HepG2 (cell line): Measurements from ENCODE around the gene ZBED5. TPM values are rescaled to one million over a fixed set of nuclear protein-coding genes. Genes with fewer than 3 reads are reported as not detected.
A peak's percentile ranks its signal among the peaks of the same experiment; 100 is the strongest.

Source experiments
- ATAC-seq: fragments of 200-7000 bp; cut with Tn5 transposase; 3 replicates; pipeline ENCODE4 v1.9.1; 2020; ENCODE audit warnings: mild to moderate bottlenecking, moderate library complexity
- BruUV-seq: library from RNA; stranded (reverse); fragments of 400-500 nt; replicated peaks from 2 replicates; lab custom pipeline; 2021; lab: Mats Ljungman, UMichigan
- CTCF ChIA-PET: fragments of 300-600 bp; formaldehyde crosslinking; extraction: SDS; loops from one replicate; lab custom pipeline; 2021; ENCODE audit warnings: low total read pairs, inconsistent platforms, low intra/inter-chr PET ratio; lab: Yijun Ruan, JAX
- POLR2A ChIA-PET: fragments of 350-600 bp; sonication (Branson Sonifier 250); formaldehyde crosslinking; loops from one replicate; lab custom pipeline; 2020; ENCODE audit warnings: antibody characterized with exemption, inconsistent platforms; lab: Yijun Ruan, JAX
- DNase-seq: peaks from one replicate; pipeline ENCODE4 v3.0.0-alpha.2; 2015; ENCODE audit warnings: low spot score
- FAIRE-seq: peaks from 3 replicates; lab custom pipeline; 2011; peaks lifted over from hg19 to GRCh38; lab: Jason Lieb, UNC
- H2AFZ ChIP-seq: one replicate; pipeline ENCODE4 v1.6.1; 2011; ENCODE audit warnings: low read length, inconsistent platforms
- H3K27ac ChIP-seq: fragments of 300-600 bp; 3 replicates; pipeline ENCODE4 v1.8.0; 2011; ENCODE audit warnings: mixed run types, mild to moderate bottlenecking, mixed read lengths, low read length, inconsistent platforms; ENCODE audit not compliant: insufficient read depth; ENCODE audit errors: extremely low read length
- H3K27me3 ChIP-seq, 2 experiments: fragments of 200-600 bp in 1 of 2; 2 replicates in 1 of 2; 3 replicates in 1 of 2; pipeline versions ENCODE4 v1.6.0 to v1.8.0; 2011; ENCODE audit warnings: low read length in 2 of 2, mild to moderate bottlenecking in 2 of 2, moderate library complexity in 2 of 2, inconsistent platforms in 1 of 2; ENCODE audit not compliant: insufficient read depth in 2 of 2, control insufficient read depth in 1 of 2
- H3K36me3 ChIP-seq, 2 experiments: fragments of 200-600 bp in 1 of 2; replicated peaks in 1 of 2; 2 replicates in 1 of 2; 3 replicates in 1 of 2; pipeline versions ENCODE4 v1.5.1 to v1.8.0; 2011; ENCODE audit warnings: low read length in 2 of 2, inconsistent platforms in 1 of 2; ENCODE audit not compliant: insufficient read depth in 2 of 2, control insufficient read depth in 1 of 2
- H3K4me1 ChIP-seq: 2 replicates; pipeline ENCODE4 v1.5.1; 2012; ENCODE audit warnings: low read length, inconsistent platforms; ENCODE audit not compliant: insufficient read depth
- H3K4me2 ChIP-seq: 2 replicates; pipeline ENCODE4 v1.6.0; 2011; ENCODE audit warnings: low read depth, low read length, inconsistent platforms
- H3K4me3 ChIP-seq, 3 experiments: fragments of 200-600 bp in 1 of 3; sonication (generic), shearing (Covaris generic) in 1 of 3; replicated peaks in 1 of 3; 2 replicates each; pipeline ENCODE4 v1.5.1; 2011 to 2016; ENCODE audit warnings: low read length in 3 of 3, inconsistent platforms in 2 of 3, low read depth in 2 of 3, mild to moderate bottlenecking in 2 of 3, control low read depth in 1 of 3, mixed read lengths in 1 of 3; ENCODE audit not compliant: insufficient read depth in 1 of 3
- H3K79me2 ChIP-seq: one replicate; pipeline ENCODE4 v1.6.1; 2011; ENCODE audit warnings: low read length, inconsistent platforms; ENCODE audit not compliant: insufficient read depth
- H3K9ac ChIP-seq: 2 replicates; pipeline ENCODE4 v1.6.0; 2011; ENCODE audit warnings: mild to moderate bottlenecking, low read depth, low read length, inconsistent platforms; ENCODE audit not compliant: insufficient read depth
- H3K9me3 ChIP-seq: 2 replicates; pipeline ENCODE4 v1.5.1; 2012; ENCODE audit warnings: mild to moderate bottlenecking, low read length
- H4K20me1 ChIP-seq: 2 replicates; pipeline ENCODE4 v1.6.0; 2011; ENCODE audit warnings: inconsistent platforms, mild to moderate bottlenecking, low read length, moderate library complexity; ENCODE audit not compliant: insufficient read depth
- AGO2 ChIP-seq: fragments of 200-400 bp; formaldehyde crosslinking; optimal IDR thresholded peaks from 2 replicates; pipeline ENCODE3; 2017; ENCODE audit warnings: mild to moderate bottlenecking, low read depth, low read length, moderate library complexity
- CEBPB ChIP-seq: IDR thresholded peaks from 2 replicates; pipeline ENCODE4 v1.6.1; 2011; ENCODE audit warnings: low read depth, low read length, improper control_type of control experiment, borderline replicate concordance
- CHD4 ChIP-seq: fragments of 200-600 bp; sonication (generic); IDR thresholded peaks from 2 replicates; pipeline ENCODE4 v1.7.0; 2017; ENCODE audit warnings: mild to moderate bottlenecking, low read length, borderline replicate concordance
- CREB1 ChIP-seq, 2 experiments: fragments of 450-650 bp in 1 of 2; IDR thresholded peaks; 2 replicates each; pipeline ENCODE4 v1.6.1; 2016 to 2017; ENCODE audit warnings: control low read depth in 1 of 2, mild to moderate bottlenecking in 1 of 2, missing compliant biosample characterization in 1 of 2, missing genetic modification characterization in 1 of 2
- FOXK1 ChIP-seq: sonication (generic); formaldehyde crosslinking; IDR thresholded peaks from 2 replicates; pipeline ENCODE4 v1.4.0; 2020; ENCODE audit warnings: low read depth, missing genetic modification reagents, borderline replicate concordance
- KDM3A ChIP-seq: IDR thresholded peaks from 2 replicates; pipeline ENCODE4 v1.6.1; 2018; ENCODE audit warnings: low read depth, missing compliant biosample characterization
- MAFF ChIP-seq: IDR thresholded peaks from 2 replicates; pipeline ENCODE4 v1.6.1; 2011; ENCODE audit warnings: low read depth, low read length, improper control_type of control experiment
- MAFK ChIP-seq, 2 experiments: IDR thresholded peaks in 1 of 2; conservative IDR thresholded peaks in 1 of 2; 2 replicates each; pipeline ENCODE4 v1.6.1; 2011; ENCODE audit warnings: improper control_type of control experiment in 2 of 2, low read length in 2 of 2
- MBD4 ChIP-seq: IDR thresholded peaks from 2 replicates; pipeline ENCODE4 v1.6.1; 2012; ENCODE audit warnings: low read length, inconsistent platforms, borderline replicate concordance
- PHB2 ChIP-seq: fragments of 450-650 bp; IDR thresholded peaks from 2 replicates; pipeline ENCODE4 v1.6.1; 2018; ENCODE audit not compliant: partially characterized antibody
- YY1 ChIP-seq: IDR thresholded peaks from 2 replicates; pipeline ENCODE4 v1.6.1; 2011; ENCODE audit warnings: low read length, low read depth, moderate library complexity, mild to moderate bottlenecking; ENCODE audit not compliant: insufficient read depth, insufficient replicate concordance
- ZNF101 ChIP-seq: sonication (generic); formaldehyde crosslinking; IDR thresholded peaks from 2 replicates; pipeline ENCODE4 v1.4.0; 2020; ENCODE audit warnings: mild to moderate bottlenecking, low read depth, missing genetic modification reagents, borderline replicate concordance
- ZNF607 ChIP-seq: sonication (generic); formaldehyde crosslinking; IDR thresholded peaks from 2 replicates; pipeline ENCODE4 v1.5.1; 2020; ENCODE audit warnings: missing genetic modification reagents, mild to moderate bottlenecking, borderline replicate concordance
- WGBS: methylation state at CpG from one replicate; pipeline ENCODE4 v1.1.6; 2017; ENCODE audit warnings: low lambda C conversion rate; 5-methylcytosine and 5-hydroxymethylcytosine counted together
- in situ Hi-C: cut with HindIII; loops from 2 replicates; pipeline ENCODE4 v1.10.0; 2017; ENCODE audit warnings: low pct_unique_long_range_greater_than_20kb; ENCODE audit not compliant: extremely low pct_ligation_motif_present
- intact Hi-C: fragments of 100-400 bp; cut with micrococcal nuclease; formaldehyde crosslinking; loops from one replicate; pipeline ENCODE4 v1.10.0; 2022; ENCODE audit not compliant: unreplicated experiment
- polyA plus RNA-seq, 8 experiments: library from polyadenylated mRNA; depleted of rRNA in 3 of 8; stranded (reverse) in 7 of 8; unstranded in 1 of 8; fragments of >200 nt; fragmentation: Illumina TruSeq in 4 of 8; extraction: Trizol in 4 of 8; gene quantifications; 2 replicates each; pipeline versions ENCODE4 v1.2.1 to v1.2.3, GENCODE V29; 2011 to 2016; ENCODE audit warnings: low read depth in 4 of 8, missing spikeins in 1 of 8, mixed read lengths in 1 of 8; ENCODE audit not compliant: insufficient read depth in 1 of 8
- total RNA-seq, 5 experiments: library from RNA; depleted of rRNA; stranded (reverse); fragments of >200 nt; fragmentation: Illumina TruSeq; extraction: Trizol; gene quantifications; 2 replicates each; pipeline ENCODE4 v1.2.3, GENCODE V29; 2016; ENCODE audit warnings: low read depth in 1 of 5
- TF ChIP-seq, protein P1 (sequence below): sonication (generic); formaldehyde crosslinking; IDR thresholded peaks from 2 replicates; pipeline ENCODE4 v1.5.0; 2020; ENCODE audit warnings: mild to moderate bottlenecking, missing genetic modification reagents

The ZBED5 gene
- total and polyA plus RNA-seq, 2 of the 13 experiments (the other 11 are each of a cell fraction or from before 2014, with no cell fraction given): 18.2 to 38.6 TPM

DNA sequence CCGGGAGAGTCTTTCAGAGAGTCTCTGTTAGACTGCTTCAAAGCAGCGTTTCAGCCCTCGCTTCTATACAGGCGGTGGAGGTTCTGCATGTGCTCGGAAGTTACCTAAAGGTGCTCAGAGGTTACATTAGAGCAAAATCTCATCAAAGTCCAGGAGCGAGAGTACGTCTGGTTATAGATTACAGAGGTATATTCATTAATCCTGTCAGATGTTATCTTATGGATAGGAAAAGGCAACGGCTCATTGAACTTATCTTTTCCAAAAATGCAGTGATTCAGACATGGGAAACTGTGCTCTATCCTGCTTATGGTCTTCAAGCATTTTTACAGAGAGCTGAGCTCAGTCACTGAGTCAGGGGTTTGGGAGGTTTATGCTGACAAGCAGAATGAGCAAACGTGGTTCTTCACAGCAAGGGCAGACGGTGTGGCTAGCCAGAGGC lies 9.1 kb upstream of the ZBED5 start:
- H2AFZ ChIP-seq: no peak overlapping the region
- no TSS peak for BruUV-seq
- no peak overlapping the region for H3K4me3 ChIP-seq

DNA sequence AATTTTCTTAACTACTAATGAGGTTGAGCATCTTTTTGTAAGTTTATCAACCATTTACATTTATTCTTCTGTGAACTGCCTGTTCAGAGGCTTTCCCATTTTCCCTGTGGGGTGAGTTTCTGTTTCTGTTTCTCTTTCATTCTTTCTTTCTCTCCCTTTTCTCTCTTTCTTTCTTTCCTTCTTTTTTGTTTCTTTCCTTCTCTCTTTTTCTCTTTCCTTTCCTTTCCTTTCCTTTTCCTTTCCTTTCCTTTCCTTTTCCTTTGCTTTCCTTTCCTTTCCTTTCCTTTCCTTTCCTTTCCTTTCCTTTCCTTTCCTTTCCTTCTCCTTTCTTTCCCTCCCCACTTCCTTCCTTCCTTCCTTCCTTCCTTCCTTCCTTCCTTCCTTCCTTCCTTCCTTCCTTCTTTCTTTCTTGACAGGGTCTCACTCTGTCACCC lies 8.0 kb upstream of the ZBED5 start:
- Histone ChIP-seq H4K20me1 (no peaks in the 10 kb centered on the region), H3K9me3 (no peaks in the 10 kb centered on the region), H3K36me3 (no peaks in the 10 kb centered on the region), H3K27ac (no peak overlapping the region), H3K9ac (no peak overlapping the region), H3K27me3 (no peaks in the 10 kb centered on the region), H3K4me2 (no peak overlapping the region), H3K4me3 (no peak overlapping the region), H3K79me2 (no peaks in the 10 kb centered on the region), H2AFZ (no peak overlapping the region), H3K4me1 (no peaks in the 10 kb centered on the region)
- ChIA-PET POLR2A (no interaction called here), CTCF (no interaction called here)
- ATAC-seq (no peak), DNase-seq (no peak), FAIRE-seq (no peak)
- BruUV-seq: no TSS peak
- in situ Hi-C loops: no loop called here
- no peak for TF ChIP-seq CHD4
- TF ChIP-seq CREB1 (IDR thresholded peaks at IDR 0.05): no peak
- no peak for TF ChIP-seq CREB1 (CRISPR knock-in tag; IDR thresholded peaks at IDR 0.05)
- no peak for TF ChIP-seq ZNF607 (CRISPR knock-in tag)
- TF ChIP-seq FOXK1: no peak
- no peak for TF ChIP-seq CEBPB
- no peak for TF ChIP-seq MBD4
- no peak for TF ChIP-seq KDM3A (CRISPR knock-in tag)
- TF ChIP-seq AGO2: no peak
- TF ChIP-seq, protein P1, sequence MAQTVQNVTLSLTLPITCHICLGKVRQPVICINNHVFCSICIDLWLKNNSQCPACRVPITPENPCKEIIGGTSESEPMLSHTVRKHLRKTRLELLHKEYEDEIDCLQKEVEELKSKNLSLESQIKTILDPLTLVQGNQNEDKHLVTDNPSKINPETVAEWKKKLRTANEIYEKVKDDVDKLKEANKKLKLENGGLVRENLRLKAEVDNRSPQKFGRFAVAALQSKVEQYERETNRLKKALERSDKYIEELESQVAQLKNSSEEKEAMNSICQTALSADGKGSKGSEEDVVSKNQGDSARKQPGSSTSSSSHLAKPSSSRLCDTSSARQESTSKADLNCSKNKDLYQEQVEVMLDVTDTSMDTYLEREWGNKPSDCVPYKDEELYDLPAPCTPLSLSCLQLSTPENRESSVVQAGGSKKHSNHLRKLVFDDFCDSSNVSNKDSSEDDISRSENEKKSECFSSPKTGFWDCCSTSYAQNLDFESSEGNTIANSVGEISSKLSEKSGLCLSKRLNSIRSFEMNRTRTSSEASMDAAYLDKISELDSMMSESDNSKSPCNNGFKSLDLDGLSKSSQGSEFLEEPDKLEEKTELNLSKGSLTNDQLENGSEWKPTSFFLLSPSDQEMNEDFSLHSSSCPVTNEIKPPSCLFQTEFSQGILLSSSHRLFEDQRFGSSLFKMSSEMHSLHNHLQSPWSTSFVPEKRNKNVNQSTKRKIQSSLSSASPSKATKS: no peak
- TF ChIP-seq ZNF101 (CRISPR knock-in tag): no peak
- no peak for TF ChIP-seq PHB2
- TF ChIP-seq, all 625 proteins: peak for 0
- intact Hi-C loops: no loop called here

More for the DNA sequence above, 9.1 kb upstream of the ZBED5 start:
- ChIA-PET CTCF (no interaction called here), POLR2A (no interaction called here)
- DNase-seq (no peak), ATAC-seq (no peak), FAIRE-seq (no peak)
- no peak overlapping the region for H3K4me2 ChIP-seq
- intact Hi-C loops (no loop called here), in situ Hi-C loops (no loop called here)
- H3K9me3 ChIP-seq: peaks cover 3% of the 10 kb centered on the region; the same call in 1 of the 2 replicates
- no peaks in the 10 kb centered on the region for H3K79me2 ChIP-seq
- no peaks in the 10 kb centered on the region for H3K4me1 ChIP-seq
- 78% methylated on average over 10 of the region's 10 CpGs for WGBS
- H3K27ac ChIP-seq: no peak overlapping the region
- TF ChIP-seq MAFF (0 out of 2 replicates have a peak, but pooled peaks have one; percentile 22), MAFK (conservative IDR thresholded peaks at IDR 0.05 in 1 of 2, IDR thresholded peaks at IDR 0.05 in 1 of 2; ENCODE audit: low read length in 2 of 2) (peak in 1 of 2 experiments; percentile 35; a peak in 1 of 4 replicates), YY1 (no peak)
- H4K20me1 ChIP-seq: no peaks in the 10 kb centered on the region
- H3K9ac ChIP-seq: no peak overlapping the region
- H3K27me3 ChIP-seq: no peaks in the 10 kb centered on the region
- H3K36me3 ChIP-seq: no peaks in the 10 kb centered on the region
